Large intestine (tissue), 3 donors: ENCODE measurements around the gene RBMS2. TPM values are rescaled to one million over a fixed set of nuclear protein-coding genes. Genes with fewer than 3 reads are reported as not detected.

ENCODE experiments used
- DNase-seq, 2 donors: peaks; one replicate each; pipeline versions ENCODE4 v3.0.0 to v3.0.0-alpha.2; 2013
- H3K27ac ChIP-seq: one replicate; pipeline ENCODE4 v1.5.1; 2013; ENCODE audit warnings: low read length
- H3K27me3 ChIP-seq: 2 replicates; pipeline ENCODE4 v1.6.1; 2013; ENCODE audit warnings: low read length; ENCODE audit not compliant: control insufficient read depth, insufficient read depth
- H3K36me3 ChIP-seq: 2 replicates; pipeline ENCODE4 v1.6.1; 2013; ENCODE audit warnings: low read length; ENCODE audit not compliant: control insufficient read depth, insufficient read depth
- H3K4me1 ChIP-seq: one replicate; pipeline ENCODE4 v1.6.1; 2013; ENCODE audit warnings: low read length; ENCODE audit not compliant: control insufficient read depth, insufficient read depth
- H3K4me3 ChIP-seq: one replicate; pipeline ENCODE4 v1.5.1; 2013; ENCODE audit warnings: low read length
- H3K9me3 ChIP-seq: one replicate; pipeline ENCODE4 v1.6.1; 2013; ENCODE audit warnings: mild to moderate bottlenecking, low read depth, low read length, moderate library complexity; ENCODE audit not compliant: control insufficient read depth
- WGBS: methylation state at CpG from one replicate; pipeline ENCODE4 v1.1.5; 2013; ENCODE audit warnings: low lambda C conversion rate; ENCODE audit not compliant: insufficient coverage; 5-methylcytosine and 5-hydroxymethylcytosine counted together
- polyA plus RNA-seq: library from polyadenylated mRNA; unstranded; fragments of 120-200 nt; gene quantifications from one replicate; pipeline ENCODE4 v1.2.1, GENCODE V29; 2013

Gene RBMS2
- polyA plus RNA-seq, 1 donor: 22.5 TPM

DNA sequence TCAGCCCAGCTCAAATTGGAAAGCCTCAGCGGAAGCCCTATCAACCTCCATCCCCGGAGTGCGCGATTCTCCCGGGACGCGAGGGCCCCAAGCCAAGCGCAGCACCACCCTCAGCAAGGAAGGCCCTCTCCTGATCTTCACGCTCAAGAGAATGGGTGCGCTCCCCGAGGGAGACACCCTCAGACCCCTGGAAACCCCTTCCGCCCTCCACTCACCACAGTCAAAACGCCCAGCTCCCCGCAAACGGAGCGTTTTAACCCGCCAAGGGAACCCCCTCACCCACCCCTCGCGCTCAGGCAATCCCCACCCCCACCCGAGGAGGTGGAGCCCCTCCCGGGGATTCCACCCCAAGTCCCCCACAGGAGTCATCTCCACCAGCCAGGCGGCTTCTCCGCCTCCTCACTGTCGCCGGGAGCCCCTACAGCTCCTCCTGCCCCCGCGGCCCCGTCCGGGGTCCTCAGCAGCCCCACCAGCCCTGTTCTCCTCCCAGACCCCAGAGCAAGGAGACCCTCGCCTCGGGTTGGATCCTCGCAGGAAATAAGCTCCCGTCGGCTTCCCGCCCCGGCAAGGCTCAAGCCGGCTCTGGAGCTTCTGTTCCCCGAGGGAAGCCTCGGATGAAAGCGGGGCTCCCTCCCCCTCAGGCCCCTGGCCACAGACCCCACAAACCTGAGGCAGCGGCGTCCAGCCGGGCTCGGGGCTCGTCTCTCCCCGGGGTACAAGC is 108.0 kb downstream of the RBMS2 start:
- Histone ChIP-seq H3K36me3 (peaks cover 5% of the 10 kb centered on the region), H3K27ac (peak overlapping the region; percentile 94), H3K27me3 (no peaks in the 10 kb centered on the region), H3K4me1 (peaks cover 34% of the 10 kb centered on the region), H3K9me3 (no peaks in the 10 kb centered on the region), H3K4me3 (peak overlapping the region; percentile 96)
- DNase-seq: peak in 1 of 2 donors; percentile 52
- no CpG with 5 or more reads among the region's 46 CpGs for WGBS

DNA sequence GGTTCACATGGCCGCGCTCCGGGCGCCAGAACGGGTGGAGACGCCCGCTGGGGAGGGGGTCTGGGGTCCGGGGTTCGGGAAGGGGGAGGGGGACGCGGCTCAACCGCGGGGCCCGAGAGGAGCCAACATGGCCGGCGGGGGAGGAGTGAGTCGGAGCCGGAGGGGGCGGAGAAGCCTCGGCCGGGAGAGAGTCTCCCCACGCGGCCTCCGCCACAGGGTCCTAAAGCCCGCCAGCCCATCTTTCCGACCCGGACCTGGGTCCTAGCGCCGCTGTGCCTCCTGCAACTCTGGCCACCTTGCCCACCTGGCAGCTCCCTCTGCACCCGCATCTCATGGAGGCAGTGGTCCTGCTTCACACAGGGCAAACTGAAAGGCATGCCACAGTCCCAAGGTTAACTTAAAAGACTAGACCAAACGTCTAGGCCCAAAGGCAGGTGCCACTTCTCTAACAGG is 108.6 kb downstream of the RBMS2 start, which contains the start of gene BAZ2A:
TSS of gene BAZ2A (minus strand) at position 147 of the 453 bp plus-strand sequence. CDS start 12,796 bp downstream, outside the sequence.
- Histone ChIP-seq H3K4me1 (peaks cover 34% of the 10 kb centered on the region), H3K27ac (peak within 1 kb of the TSS; percentile 94), H3K36me3 (peaks cover 5% of the 10 kb centered on the region), H3K27me3 (no peaks in the 10 kb centered on the region), H3K4me3 (peak within 1 kb of the TSS; percentile 96), H3K9me3 (no peaks in the 10 kb centered on the region)
- DNase-seq: peak; percentile 83 to 90
- no CpG with 5 or more reads among the region's 31 CpGs for WGBS

DNA sequence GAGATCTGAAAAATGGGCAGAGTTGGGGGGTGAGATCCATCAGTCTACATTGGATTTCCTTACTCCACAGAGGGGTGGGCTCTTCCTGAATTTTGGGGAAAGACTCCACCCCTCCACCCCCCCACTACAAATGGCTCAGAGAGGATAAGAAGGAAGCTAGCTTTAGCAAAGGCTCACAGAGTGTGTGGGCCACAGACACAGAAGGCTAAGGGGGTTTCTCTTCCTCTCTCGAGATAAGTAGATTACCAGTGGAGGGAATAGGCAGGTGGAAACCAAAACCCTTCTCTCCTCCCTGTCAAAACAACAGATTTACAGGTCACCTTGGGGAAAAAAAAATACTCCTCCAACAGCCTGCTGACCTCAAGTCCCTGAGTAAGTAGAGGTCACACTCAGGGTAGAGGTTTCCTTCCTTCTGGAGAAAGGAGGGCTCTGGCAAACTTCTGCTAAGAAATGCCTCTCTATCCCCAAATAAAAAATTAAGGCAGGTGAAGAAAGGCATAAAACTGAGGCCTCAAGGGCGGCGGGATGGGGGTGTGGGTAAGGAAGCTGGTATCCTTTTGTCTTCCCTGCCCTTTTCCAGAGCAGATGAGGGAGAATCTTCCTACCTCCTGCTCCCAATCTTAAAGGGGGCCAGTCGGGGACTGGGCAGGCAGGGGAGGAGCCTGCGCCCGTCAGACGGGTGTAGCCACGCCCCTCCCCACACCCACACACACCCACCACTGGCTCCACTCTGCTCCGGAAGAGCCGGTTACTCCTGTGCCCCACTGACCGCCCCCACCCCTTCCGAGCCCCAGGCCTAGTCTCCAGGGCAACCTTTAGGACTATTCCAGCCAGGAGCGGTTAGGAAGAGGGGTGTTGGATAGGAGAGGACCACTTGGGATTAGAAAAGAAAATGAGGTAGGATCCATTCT is 110.4 kb downstream of the RBMS2 start:
- H3K27ac ChIP-seq: peak overlapping the region; percentile 25
- peaks cover 39% of the 10 kb centered on the region for H3K4me1 ChIP-seq
- no peaks in the 10 kb centered on the region for H3K27me3 ChIP-seq
- peaks cover 2% of the 10 kb centered on the region for H3K36me3 ChIP-seq
- WGBS: no CpG with 5 or more reads among the region's 13 CpGs
- no peaks in the 10 kb centered on the region for H3K9me3 ChIP-seq
- H3K4me3 ChIP-seq: no peak overlapping the region
- peak; percentile 74 to 82 for DNase-seq

DNA sequence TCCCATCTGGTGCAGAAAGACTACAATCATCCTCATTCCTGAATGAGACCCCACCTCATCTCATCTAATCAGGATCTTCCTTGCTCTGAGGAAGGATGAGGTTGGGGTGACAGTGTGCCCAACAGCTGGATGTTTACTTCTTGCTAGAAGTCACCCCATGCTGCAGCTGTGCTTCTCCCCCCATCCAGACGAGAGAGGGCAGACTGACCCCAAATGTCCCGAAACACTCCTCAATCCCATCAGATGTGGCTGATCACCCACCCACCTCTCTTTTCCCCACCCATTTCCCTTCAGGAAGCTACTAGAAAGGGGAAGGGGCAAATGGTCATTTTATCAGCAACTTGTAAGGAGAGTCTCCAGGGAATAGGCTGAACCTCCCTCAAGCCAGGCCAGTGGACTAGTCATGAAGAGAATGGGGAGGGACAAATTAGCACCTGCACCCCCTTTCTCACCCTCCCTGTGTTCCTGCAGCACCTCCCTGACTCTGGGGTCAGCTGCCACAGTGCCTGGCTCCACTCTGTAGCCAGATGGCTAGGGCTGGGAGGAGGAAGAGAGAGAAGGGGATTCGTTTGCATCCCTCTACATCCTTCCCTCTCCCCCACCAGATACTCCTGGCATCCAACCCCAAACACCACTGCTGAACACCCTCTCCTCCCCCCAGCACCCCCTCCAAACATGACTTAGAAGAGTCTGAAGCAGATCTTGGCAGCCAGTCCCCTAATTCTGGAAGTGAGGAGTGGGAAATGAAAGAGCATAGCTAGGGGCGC is 111.3 kb downstream of the RBMS2 start:
- H3K36me3 ChIP-seq: peaks cover 4% of the 10 kb centered on the region
- WGBS: no CpG with 5 or more reads among the region's 4 CpGs
- no peaks in the 10 kb centered on the region for H3K27me3 ChIP-seq
- no peak overlapping the region for H3K4me3 ChIP-seq
- no peak overlapping the region for H3K27ac ChIP-seq
- H3K9me3 ChIP-seq: no peaks in the 10 kb centered on the region
- H3K4me1 ChIP-seq: peaks cover 42% of the 10 kb centered on the region
- DNase-seq: no peak

DNA sequence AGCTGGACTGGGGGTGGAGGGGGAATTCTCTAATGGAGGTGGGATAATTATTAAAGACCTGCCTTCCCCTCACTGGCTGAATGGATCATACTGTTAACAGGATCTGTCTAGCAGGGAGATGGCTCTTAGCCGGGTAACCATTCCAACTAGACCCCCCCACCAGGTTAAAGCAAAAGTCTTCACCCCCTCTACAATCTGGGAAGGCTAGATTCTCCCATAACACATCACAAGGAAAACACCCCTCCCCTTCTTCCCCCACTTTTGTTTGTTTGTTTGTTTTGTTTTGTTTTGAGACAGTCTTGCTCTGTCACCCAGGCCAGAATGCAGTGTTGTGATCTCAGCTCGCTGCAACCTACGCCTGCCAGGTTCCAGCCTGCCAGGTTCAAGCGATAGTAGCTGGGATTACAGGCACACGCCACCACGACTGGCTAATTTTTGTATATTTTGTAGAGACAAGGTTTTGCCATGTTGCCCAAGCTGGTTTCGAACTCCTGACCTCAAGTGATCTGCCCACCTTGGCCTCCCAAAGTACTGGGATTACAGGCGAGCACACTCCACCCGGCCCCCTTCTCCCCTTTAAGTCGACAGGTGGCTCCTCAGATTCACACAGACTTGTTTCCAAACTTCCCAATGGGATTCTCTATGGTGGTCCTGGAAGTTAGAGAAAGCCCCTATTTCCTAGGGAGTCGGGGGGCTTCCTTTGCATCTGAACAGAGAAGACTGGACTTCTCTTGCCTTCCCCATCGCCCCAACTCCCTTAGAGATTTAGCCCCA is 112.0 kb downstream of the RBMS2 start:
- Histone ChIP-seq H3K9me3 (no peaks in the 10 kb centered on the region), H3K27ac (peak overlapping the region; percentile 97), H3K4me3 (peak overlapping the region; percentile 84), H3K27me3 (no peaks in the 10 kb centered on the region), H3K36me3 (peaks cover 11% of the 10 kb centered on the region), H3K4me1 (peaks cover 39% of the 10 kb centered on the region)
- no CpG with 5 or more reads among the region's 12 CpGs for WGBS
- no peak for DNase-seq

DNA sequence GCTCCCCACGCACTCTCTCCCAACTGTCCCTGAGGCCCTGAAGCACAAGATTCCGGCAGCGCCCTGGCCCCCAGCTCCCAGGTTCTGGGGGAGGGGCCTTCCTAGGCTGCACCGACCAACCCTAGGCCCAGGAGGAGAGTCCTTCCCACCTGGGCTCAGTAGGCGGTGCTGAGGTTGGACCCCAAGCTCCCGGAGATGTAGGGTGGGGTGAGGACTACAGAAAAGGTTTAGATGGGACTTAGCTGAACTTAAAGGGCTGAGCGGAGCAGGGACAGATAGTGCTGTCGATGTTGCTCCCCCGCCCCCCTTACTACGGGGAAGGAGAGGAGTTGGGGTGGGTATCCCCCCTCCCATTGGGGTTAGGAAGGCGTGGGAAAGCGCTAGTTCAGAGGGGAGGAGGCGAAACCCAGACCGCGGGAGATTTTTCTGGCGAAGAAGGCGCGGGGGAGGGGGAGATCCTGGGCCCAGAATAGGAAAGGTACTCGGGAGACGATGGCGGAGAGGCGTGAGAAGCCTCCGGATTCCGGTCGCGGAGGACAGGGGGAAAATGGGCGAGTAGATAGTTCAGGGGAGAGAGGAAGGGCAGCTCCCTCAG is 112.7 kb downstream of the RBMS2 start:
- Histone ChIP-seq H3K4me3 (peak overlapping the region; percentile 84), H3K27ac (peak overlapping the region; percentile 97), H3K27me3 (no peaks in the 10 kb centered on the region), H3K9me3 (no peaks in the 10 kb centered on the region), H3K36me3 (peaks cover 18% of the 10 kb centered on the region), H3K4me1 (peaks cover 39% of the 10 kb centered on the region)
- no CpG with 5 or more reads among the region's 27 CpGs for WGBS
- DNase-seq: peak; percentile 70 to 88

DNA sequence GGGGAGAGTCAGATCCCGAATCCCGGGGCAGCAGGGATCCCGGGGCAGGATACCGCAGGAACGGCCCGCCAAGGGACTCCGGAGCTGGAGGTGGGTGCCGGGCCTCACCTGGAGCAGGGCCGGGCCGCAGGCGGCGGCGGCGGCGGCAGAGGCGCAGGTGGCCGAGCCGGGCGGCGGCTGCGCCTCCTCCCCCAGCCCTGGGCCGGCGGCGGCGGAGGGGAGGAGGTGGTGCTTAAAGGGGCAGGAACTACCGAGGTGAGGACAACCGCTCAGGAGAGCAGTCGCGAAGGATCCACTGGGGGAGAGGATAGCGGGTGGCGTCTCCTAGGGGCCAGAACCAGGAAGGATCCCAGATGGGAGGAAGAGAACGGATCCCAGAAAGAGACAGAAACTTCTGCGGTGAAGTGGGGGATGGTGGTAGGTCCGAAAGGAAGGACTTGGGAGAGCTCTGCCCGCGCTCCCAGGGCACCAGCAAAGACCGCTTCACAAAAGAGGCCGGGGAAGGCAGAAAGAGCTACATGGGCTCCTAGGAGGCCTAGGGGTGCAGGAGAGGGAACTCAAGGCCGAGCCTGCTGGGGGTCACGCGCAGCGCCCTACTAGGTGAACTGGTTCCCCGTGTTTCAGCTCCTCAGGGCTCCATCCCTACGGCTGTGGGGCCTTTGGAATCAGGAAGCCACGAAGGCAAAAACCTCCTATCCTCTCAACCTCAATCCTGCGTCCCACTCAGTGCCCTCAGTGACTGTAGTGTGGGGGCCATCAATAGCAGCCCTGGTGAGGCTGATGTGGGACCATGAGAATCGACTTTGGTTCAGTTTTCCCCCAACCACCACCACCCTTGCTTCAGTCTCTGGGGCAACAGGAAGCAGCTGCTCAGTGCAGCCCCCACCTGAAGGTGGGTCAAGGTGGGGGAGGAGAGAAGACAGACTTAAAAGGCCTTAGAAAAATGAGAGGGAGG is 113.5 kb downstream of the RBMS2 start:
- H3K4me1 ChIP-seq: peaks cover 39% of the 10 kb centered on the region
- H3K9me3 ChIP-seq: no peaks in the 10 kb centered on the region
- peak overlapping the region; percentile 97 for H3K27ac ChIP-seq
- no peaks in the 10 kb centered on the region for H3K27me3 ChIP-seq
- peaks cover 26% of the 10 kb centered on the region for H3K36me3 ChIP-seq
- WGBS: no CpG with 5 or more reads among the region's 47 CpGs
- H3K4me3 ChIP-seq: peak overlapping the region; percentile 84
- DNase-seq: peak; percentile 80 to 89

DNA sequence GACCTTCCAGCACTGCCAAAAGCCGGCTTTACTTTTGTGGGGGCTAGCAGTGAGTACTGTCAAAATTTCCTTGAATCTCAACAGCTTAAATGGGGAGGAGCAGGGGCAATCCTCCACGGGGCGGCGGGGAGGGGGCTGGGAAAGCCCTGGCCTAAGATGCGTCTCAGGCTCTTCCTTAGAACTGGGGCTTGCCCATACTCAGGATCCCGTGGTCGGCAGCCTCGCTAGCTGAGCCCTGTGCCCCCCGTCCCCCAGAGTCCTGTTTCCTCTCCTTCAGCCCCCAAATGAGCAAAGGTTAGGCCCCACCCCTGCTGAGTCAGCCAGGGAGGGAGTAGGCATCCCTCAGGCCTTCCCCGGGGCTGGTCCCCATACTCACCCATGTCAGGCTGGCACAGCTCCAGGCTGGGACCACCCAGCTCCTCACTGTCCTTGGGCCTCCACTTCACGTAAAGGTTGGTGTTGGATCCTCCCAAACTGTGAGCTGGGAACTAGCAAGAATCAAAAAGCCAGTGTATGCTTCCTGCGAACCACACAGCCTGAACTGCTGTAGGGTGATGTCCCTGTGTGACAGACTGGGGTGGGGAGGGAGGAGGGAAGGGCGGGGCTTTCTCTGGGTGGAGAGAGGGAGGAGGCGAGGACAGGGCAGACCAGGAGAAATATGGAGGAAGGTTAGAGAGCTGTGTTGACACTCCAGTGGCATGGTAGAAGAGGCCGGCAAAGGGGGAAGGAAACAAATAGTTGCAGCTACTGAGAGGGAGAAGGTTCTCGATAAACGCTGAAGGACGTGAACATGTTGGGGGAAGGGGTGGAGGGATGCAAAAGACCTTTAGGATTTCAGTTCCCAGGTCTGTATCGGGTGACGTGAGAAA is 114.4 kb downstream of the RBMS2 start:
- no peaks in the 10 kb centered on the region for H3K9me3 ChIP-seq
- H3K36me3 ChIP-seq: peaks cover 35% of the 10 kb centered on the region
- DNase-seq: peak; percentile 89 to 97
- H3K4me3 ChIP-seq: peak overlapping the region; percentile 84
- 0% methylated on average over 1 of the region's 20 CpGs for WGBS
- peak overlapping the region; percentile 97 for H3K27ac ChIP-seq
- H3K4me1 ChIP-seq: peaks cover 32% of the 10 kb centered on the region
- no peaks in the 10 kb centered on the region for H3K27me3 ChIP-seq
